Endothelial cell of umbilical vein (primary cell): Measurements from ENCODE around the gene NEMP1. TPM values are rescaled to one million over a fixed set of nuclear protein-coding genes. Genes with fewer than 3 reads are reported as not detected.

Experiments used
- BruUV-seq: library from RNA; stranded (reverse); fragments of 400-500 nt; replicated peaks from 2 replicates; lab custom pipeline; 2021; lab: Mats Ljungman, UMichigan
- CTCF ChIA-PET: fragments of 300-600, 350-600 bp; sonication (Branson Sonifier 250); formaldehyde crosslinking; loops from one replicate; lab custom pipeline; 2021; ENCODE audit warnings: antibody characterized with exemption, inconsistent platforms; lab: Charles Lee
- POLR2A ChIA-PET: fragments of 300-600, 350-600 bp; sonication (Branson Sonifier 250); formaldehyde crosslinking; loops from one replicate; lab custom pipeline; 2021; ENCODE audit warnings: antibody characterized with exemption, inconsistent platforms; lab: Charles Lee
- DNase-seq: peaks from one replicate; pipeline ENCODE4 v3.0.0-alpha.2; 2011; ENCODE audit warnings: low read depth, low spot score
- FAIRE-seq: peaks from 2 replicates; lab custom pipeline; 2011; peaks lifted over from hg19 to GRCh38; lab: Jason Lieb, UNC
- H2AFZ ChIP-seq: 2 replicates; pipeline ENCODE4 v1.6.0; 2012; ENCODE audit warnings: low read depth, low read length, control low read depth, inconsistent platforms
- H3K27ac ChIP-seq: 2 replicates; pipeline ENCODE4 v1.5.1; 2011; ENCODE audit warnings: low read depth, mild to moderate bottlenecking, control low read depth, low read length, moderate library complexity; ENCODE audit not compliant: insufficient read depth
- H3K27me3 ChIP-seq, 2 experiments: 2 replicates each; pipeline versions ENCODE4 v1.6.0 to v1.6.1; 2011; ENCODE audit warnings: low read length in 2 of 2, mixed read lengths in 1 of 2; ENCODE audit not compliant: control insufficient read depth in 2 of 2, insufficient read depth in 2 of 2
- H3K36me3 ChIP-seq, 2 experiments: 2 replicates in 1 of 2; 3 replicates in 1 of 2; pipeline ENCODE4 v1.5.1; 2011; ENCODE audit warnings: low read length in 2 of 2, mild to moderate bottlenecking in 1 of 2, moderate library complexity in 1 of 2; ENCODE audit not compliant: control insufficient read depth in 2 of 2, insufficient read depth in 2 of 2; ENCODE audit errors: extremely low read depth in 1 of 2
- H3K4me1 ChIP-seq: 3 replicates; pipeline ENCODE4 v1.5.1; 2011; ENCODE audit warnings: mild to moderate bottlenecking, low read length; ENCODE audit not compliant: control insufficient read depth, insufficient read depth; ENCODE audit errors: extremely low read depth
- H3K4me2 ChIP-seq: 2 replicates; pipeline ENCODE4 v1.6.1; 2011; ENCODE audit warnings: low read length, control low read depth, mixed read lengths; ENCODE audit not compliant: insufficient read depth
- H3K4me3 ChIP-seq, 3 experiments: fragments of 200-600 bp in 1 of 3; sonication (generic), shearing (Covaris generic) in 1 of 3; replicated peaks in 1 of 3; 2 replicates each; pipeline ENCODE4 v1.5.1; 2011 to 2016; ENCODE audit warnings: control low read depth in 3 of 3, low read length in 3 of 3, mild to moderate bottlenecking in 2 of 3, inconsistent platforms in 1 of 3, low read depth in 1 of 3, moderate library complexity in 1 of 3; ENCODE audit not compliant: insufficient read depth in 1 of 3
- H3K79me2 ChIP-seq: 2 replicates; pipeline ENCODE4 v1.6.0; 2012; ENCODE audit warnings: low read length, inconsistent platforms; ENCODE audit not compliant: control insufficient read depth, insufficient read depth
- H3K9ac ChIP-seq: replicated peaks from 2 replicates; pipeline ENCODE3; 2011; ENCODE audit warnings: low read length, control low read depth; ENCODE audit not compliant: insufficient read depth; ENCODE audit errors: extremely low read depth
- H3K9me1 ChIP-seq: replicated peaks from 3 replicates; pipeline ENCODE4 v1.6.0; 2011; ENCODE audit warnings: mild to moderate bottlenecking, low read length; ENCODE audit not compliant: control insufficient read depth, insufficient read depth; ENCODE audit errors: extremely low read depth
- H3K9me3 ChIP-seq: replicated peaks from 2 replicates; pipeline ENCODE4 v1.5.1; 2012; ENCODE audit warnings: low read length, inconsistent platforms; ENCODE audit not compliant: control insufficient read depth, insufficient read depth
- H4K20me1 ChIP-seq: replicated peaks from 2 replicates; pipeline ENCODE3; 2011; ENCODE audit warnings: mild to moderate bottlenecking, low read length; ENCODE audit not compliant: control insufficient read depth, insufficient read depth; ENCODE audit errors: extremely low read depth
- CTCF ChIP-seq, 2 donors: IDR thresholded peaks; 1 replicate in 1 of 2; 2 replicates in 1 of 2; pipeline ENCODE4 v1.5.1; 2011; ENCODE audit warnings: low read length in 2 of 2, mild to moderate bottlenecking in 2 of 2, moderate library complexity in 2 of 2, control low read depth in 1 of 2, inconsistent platforms in 1 of 2, low read depth in 1 of 2; ENCODE audit not compliant: insufficient read depth in 1 of 2; ENCODE audit errors: extremely low read depth in 1 of 2
- EZH2 ChIP-seq: IDR thresholded peaks from 2 replicates; pipeline ENCODE4 v1.6.1; 2012; ENCODE audit warnings: borderline replicate concordance, low read depth, mild to moderate bottlenecking, moderate library complexity, low read length, inconsistent platforms; ENCODE audit not compliant: severe bottlenecking
- FOS ChIP-seq: IDR thresholded peaks from 2 replicates; pipeline ENCODE4 v1.6.1; 2011; ENCODE audit warnings: mild to moderate bottlenecking, low read length, moderate library complexity, borderline replicate concordance; ENCODE audit not compliant: insufficient read depth
- GATA2 ChIP-seq: IDR thresholded peaks from 2 replicates; pipeline ENCODE4 v1.7.0; 2011; ENCODE audit warnings: low read depth, mild to moderate bottlenecking, moderate library complexity, mixed read lengths, low read length; ENCODE audit not compliant: insufficient read length, insufficient read depth
- JUN ChIP-seq: IDR thresholded peaks from 2 replicates; pipeline ENCODE4 v1.6.1; 2011; ENCODE audit warnings: borderline replicate concordance, low read depth; ENCODE audit not compliant: insufficient read length, insufficient read depth
- MAX ChIP-seq: IDR thresholded peaks from 2 replicates; pipeline ENCODE4 v1.6.1; 2011; ENCODE audit not compliant: insufficient read depth, insufficient read length
- MYC ChIP-seq: IDR thresholded peaks from one replicate; pipeline ENCODE4 v1.6.1; 2011; ENCODE audit warnings: mild to moderate bottlenecking, low read depth, low read length
- POLR2A ChIP-seq: IDR thresholded peaks from 2 replicates; pipeline ENCODE4 v1.6.1; 2012; ENCODE audit warnings: low read depth, mild to moderate bottlenecking, control low read depth, low read length
- POLR2AphosphoS5 ChIP-seq: IDR thresholded peaks from 2 replicates; pipeline ENCODE4 v1.6.1; 2012; ENCODE audit warnings: low read depth, mild to moderate bottlenecking, control low read depth, low read length, moderate library complexity; ENCODE audit not compliant: insufficient read depth
- dilution Hi-C: fragments of 300-500 bp; cut with MboI; formaldehyde crosslinking; loops from one replicate; pipeline ENCODE4 v1.15.0; 2019; ENCODE audit warnings: low sequenced_read_pairs; ENCODE audit not compliant: extremely low pct_ligation_motif_present
- intact Hi-C: fragments of 100-400 bp; cut with micrococcal nuclease; formaldehyde crosslinking; loops from one replicate; pipeline ENCODE4 v1.10.0; 2022
- polyA plus RNA-seq, 4 experiments: library from polyadenylated mRNA; depleted of rRNA in 3 of 4; stranded (reverse) in 3 of 4; unstranded in 1 of 4; fragments of >200 nt; gene quantifications; 2 replicates each; pipeline versions ENCODE4 v1.2.1 to v1.2.3, GENCODE V29; 2011 to 2012; ENCODE audit warnings: missing spikeins in 1 of 4
- total RNA-seq: library from RNA; stranded (reverse); gene quantifications from 2 replicates; pipeline ENCODE4 v1.2.3, GENCODE V29; 2021

NEMP1 gene
- total and polyA plus RNA-seq, 2 donors (not counting 3 experiments of a cell fraction or from before 2014, with no cell fraction given), result 10.8 to 21.5 TPM

- no peak for DNase-seq
- Histone ChIP-seq H3K4me2 (no peak overlapping the region), H3K36me3 (no peaks in the 10 kb centered on the region), H3K9me3 (no peaks in the 10 kb centered on the region), H3K9me1 (no peaks in the 10 kb centered on the region), H2AFZ (no peak overlapping the region), H3K79me2 (no peaks in the 10 kb centered on the region), H4K20me1 (no peaks in the 10 kb centered on the region), H3K9ac (no peak overlapping the region), H3K27me3 (peaks cover 3 to 6% of the 10 kb centered on the region in 2 experiments), H3K27ac (no peak overlapping the region), H3K4me3 (no peak overlapping the region), H3K4me1 (peaks cover 4% of the 10 kb centered on the region)
- dilution Hi-C loops, result no loop called here
- intact Hi-C loops, result no loop called here
- POLR2A ChIA-PET, result no interaction called here
- CTCF ChIA-PET, result interaction anchor here (1.2 to 18.0 kb wide), 3 partner anchors 11 to 54 kb away, joined by 3 to 429 read pairs (median 9); partner anchors contain the start of gene LRP1
- FAIRE-seq, result no peak
- TF ChIP-seq GATA2, result no peak
- no peak for TF ChIP-seq MAX
- no peak for TF ChIP-seq JUN
- no peak for TF ChIP-seq POLR2AphosphoS5
- no peak for TF ChIP-seq POLR2A
- TF ChIP-seq FOS, result no peak
- no peak for TF ChIP-seq EZH2
- TF ChIP-seq MYC, result no peak
- no peak for TF ChIP-seq CTCF (IDR thresholded peaks at IDR 0.05; ENCODE audit: extremely low read depth in 1 of 2, insufficient read depth in 1 of 2, low read depth in 1 of 2, low read length in 2 of 2)
- no TSS peak for BruUV-seq
Observed at GRCh38 chr12:57116580-57117281, 38.1 kb upstream of the NEMP1 start.
